Body of pancreas (tissue), 4 donors: ENCODE results near the gene PTPRT. TPM values are rescaled to one million over a fixed set of nuclear protein-coding genes. Genes with fewer than 3 reads are reported as not detected.

Experiments used
- ATAC-seq: fragments of 150-250 bp; one replicate; pipeline ENCODE4 v1.9.1; 2016
- DNase-seq, 4 donors: peaks; one replicate each; pipeline ENCODE4 v3.0.0-alpha.2; 2019
- H3K27ac ChIP-seq, 4 donors: fragments of 200-600 bp; sonication (generic); 1 replicate in 3 of 4; 2 replicates in 1 of 4; pipeline versions ENCODE4 v1.5.1 to v1.6.1; 2016 to 2019; ENCODE audit warnings: mild to moderate bottlenecking in 1 of 4, mixed read lengths in 1 of 4, moderate library complexity in 1 of 4
- H3K27me3 ChIP-seq, 2 donors: fragments of 200-600 bp; sonication (generic); one replicate each; pipeline ENCODE4 v1.6.0; 2016; ENCODE audit warnings: mild to moderate bottlenecking in 1 of 2
- H3K36me3 ChIP-seq, 2 donors: fragments of 200-600 bp; sonication (generic); replicated peaks in 1 of 2; 2 replicates each; pipeline ENCODE4 v1.5.1; 2016; ENCODE audit warnings: low read depth in 2 of 2; ENCODE audit not compliant: insufficient read depth in 1 of 2
- H3K4me1 ChIP-seq: fragments of 200-600 bp; sonication (generic); one replicate; pipeline ENCODE4 v1.6.0; 2016
- H3K4me3 ChIP-seq, 2 donors: fragments of 200-600 bp; sonication (generic); 1 replicate in 1 of 2; 2 replicates in 1 of 2; pipeline ENCODE4 v1.5.1; 2016 to 2019
- H3K9me3 ChIP-seq, 3 donors: fragments of 200-600 bp; sonication (generic); 1 replicate in 2 of 3; 2 replicates in 1 of 3; pipeline ENCODE4 v1.5.1; 2016
- POLR2A ChIP-seq, 3 donors: fragments of 450-650 bp; IDR thresholded peaks; one replicate each; pipeline ENCODE4 v1.6.1; 2016; ENCODE audit warnings: antibody characterized with exemption in 3 of 3, mild to moderate bottlenecking in 2 of 3
- WGBS, 2 donors: methylation state at CpG; one replicate each; pipeline ENCODE4 v1.1.5; 2017; 5-methylcytosine and 5-hydroxymethylcytosine counted together
- intact Hi-C: fragments of 100-400 bp; cut with DNase I; formaldehyde crosslinking; loops from one replicate; pipeline ENCODE4 v1.15.1; 2023
- total RNA-seq, 2 donors: library from RNA; depleted of rRNA; stranded (reverse); fragments of >200 nt; gene quantifications; one replicate each; pipeline ENCODE4 v1.1.0, GENCODE V29; 2016
- TF ChIP-seq, protein P1 (sequence below), 7 experiments: fragments of 450-650 bp in 4 of 7; fragments of 200-600 bp in 3 of 7; sonication (generic) in 3 of 7; IDR thresholded peaks; one replicate each; pipeline ENCODE4 v1.5.1; 2016 to 2019; ENCODE audit warnings: antibody characterized with exemption in 7 of 7

The PTPRT gene
- total RNA-seq, 2 donors from 2014 or later = 0.33 to 1.0 TPM

GRCh38 chr20:42873259-42873658, 316.4 kb downstream of the PTPRT start:
- 51 to 66% methylated on average over 3 of the region's 3 CpGs for WGBS, 2 donors

GRCh38 chr20:42864116-42864515, 325.6 kb downstream of the PTPRT start:
- Histone ChIP-seq H3K4me1 (no peaks in the 10 kb centered on the region), H3K9me3 (no peaks in the 10 kb centered on the region), H3K36me3 (no peaks in the 10 kb centered on the region), H3K4me3 (no peak overlapping the region), H3K27me3 (no peaks in the 10 kb centered on the region), H3K27ac (no peak overlapping the region)
- intact Hi-C loops = no loop called here
- WGBS, 2 donors = 77 to 81% methylated on average over 3 of the region's 3 CpGs
- no peak for TF ChIP-seq POLR2A (IDR thresholded peaks at IDR 0.05)
- TF ChIP-seq, protein P1, sequence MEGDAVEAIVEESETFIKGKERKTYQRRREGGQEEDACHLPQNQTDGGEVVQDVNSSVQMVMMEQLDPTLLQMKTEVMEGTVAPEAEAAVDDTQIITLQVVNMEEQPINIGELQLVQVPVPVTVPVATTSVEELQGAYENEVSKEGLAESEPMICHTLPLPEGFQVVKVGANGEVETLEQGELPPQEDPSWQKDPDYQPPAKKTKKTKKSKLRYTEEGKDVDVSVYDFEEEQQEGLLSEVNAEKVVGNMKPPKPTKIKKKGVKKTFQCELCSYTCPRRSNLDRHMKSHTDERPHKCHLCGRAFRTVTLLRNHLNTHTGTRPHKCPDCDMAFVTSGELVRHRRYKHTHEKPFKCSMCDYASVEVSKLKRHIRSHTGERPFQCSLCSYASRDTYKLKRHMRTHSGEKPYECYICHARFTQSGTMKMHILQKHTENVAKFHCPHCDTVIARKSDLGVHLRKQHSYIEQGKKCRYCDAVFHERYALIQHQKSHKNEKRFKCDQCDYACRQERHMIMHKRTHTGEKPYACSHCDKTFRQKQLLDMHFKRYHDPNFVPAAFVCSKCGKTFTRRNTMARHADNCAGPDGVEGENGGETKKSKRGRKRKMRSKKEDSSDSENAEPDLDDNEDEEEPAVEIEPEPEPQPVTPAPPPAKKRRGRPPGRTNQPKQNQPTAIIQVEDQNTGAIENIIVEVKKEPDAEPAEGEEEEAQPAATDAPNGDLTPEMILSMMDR (IDR thresholded peaks at IDR 0.05) = no peak
- ATAC-seq (no peak), DNase-seq (no peak)

More at GRCh38 chr20:42873259-42873658, 316.4 kb downstream of the PTPRT start:
- intact Hi-C loops = no loop called here
- no peak overlapping the region for H3K27ac ChIP-seq
- no peaks in the 10 kb centered on the region for H3K27me3 ChIP-seq
- H3K4me3 ChIP-seq = no peak overlapping the region
- TF ChIP-seq, protein P1 (IDR thresholded peaks at IDR 0.05) = no peak
- TF ChIP-seq POLR2A (IDR thresholded peaks at IDR 0.05) = no peak
- no peaks in the 10 kb centered on the region for H3K4me1 ChIP-seq
- no peaks in the 10 kb centered on the region for H3K36me3 ChIP-seq
- DNase-seq = no peak
- ATAC-seq = no peak
- H3K9me3 ChIP-seq = no peaks in the 10 kb centered on the region

DNA sequence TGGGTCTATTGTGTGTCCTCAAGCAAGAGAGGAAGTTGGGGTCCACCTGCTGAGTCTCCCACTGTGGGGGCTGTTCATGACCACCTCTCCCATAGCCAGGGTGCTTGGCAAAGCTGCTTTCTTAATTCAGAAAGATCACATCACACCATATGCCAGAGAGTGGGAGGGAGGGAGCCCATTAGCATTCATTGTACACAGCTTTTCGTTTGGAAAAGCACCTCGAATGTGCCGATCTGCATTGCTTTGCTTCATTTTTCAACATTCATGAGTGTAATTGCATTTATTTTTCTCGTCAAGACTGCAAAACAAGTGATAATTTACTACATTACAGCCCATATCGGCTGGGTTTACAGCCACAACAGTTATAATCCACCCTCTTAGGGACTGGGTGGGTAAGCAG, 327.3 kb downstream of the PTPRT start:
- H3K4me3 ChIP-seq = no peak overlapping the region
- WGBS, 2 donors = 74 to 77% methylated on average over 5 of the region's 5 CpGs
- DNase-seq (no peak), ATAC-seq (no peak)
- no peaks in the 10 kb centered on the region for H3K27me3 ChIP-seq
- TF ChIP-seq, protein P1 (IDR thresholded peaks at IDR 0.05) = no peak
- TF ChIP-seq POLR2A (IDR thresholded peaks at IDR 0.05) = no peak
- intact Hi-C loops = no loop called here
- H3K4me1 ChIP-seq = no peaks in the 10 kb centered on the region
- H3K27ac ChIP-seq = no peak overlapping the region
- H3K9me3 ChIP-seq = no peaks in the 10 kb centered on the region
- no peaks in the 10 kb centered on the region for H3K36me3 ChIP-seq

- Histone ChIP-seq H3K4me3 (no peak overlapping the region), H3K9me3 (no peaks in the 10 kb centered on the region), H3K4me1 (no peaks in the 10 kb centered on the region), H3K36me3 (no peaks in the 10 kb centered on the region), H3K27ac (no peak overlapping the region), H3K27me3 (no peaks in the 10 kb centered on the region)
- ATAC-seq = no peak
- intact Hi-C loops = no loop called here
- WGBS, 2 donors = 60 to 67% methylated on average over 7 of the region's 7 CpGs
- TF ChIP-seq, protein P1 (IDR thresholded peaks at IDR 0.05) = no peak
- no peak for TF ChIP-seq POLR2A (IDR thresholded peaks at IDR 0.05)
- no peak for DNase-seq
Measured at GRCh38 chr20:42857446-42857845, 332.3 kb downstream of the PTPRT start.

- H3K9me3 ChIP-seq = no peaks in the 10 kb centered on the region
- no peaks in the 10 kb centered on the region for H3K27me3 ChIP-seq
- 19 to 32% methylated on average over 1 of the region's 1 CpG for WGBS, 2 donors
- no peak for DNase-seq
- TF ChIP-seq, protein P1 (IDR thresholded peaks at IDR 0.05) = no peak
- no peak for TF ChIP-seq POLR2A (IDR thresholded peaks at IDR 0.05)
- H3K27ac ChIP-seq = no peak overlapping the region
- H3K4me1 ChIP-seq = no peaks in the 10 kb centered on the region
- H3K4me3 ChIP-seq = no peak overlapping the region
- no peak for ATAC-seq
- no peaks in the 10 kb centered on the region for H3K36me3 ChIP-seq
- intact Hi-C loops = no loop called here
Measured at GRCh38 chr20:42855896-42856295, 333.8 kb downstream of the PTPRT start.
